Peyer's patch (tissue), 4 donors: ENCODE results near the gene ADORA2B. TPM values are rescaled to one million over a fixed set of nuclear protein-coding genes. Genes with fewer than 3 reads are reported as not detected.

ENCODE experiments used
- DNase-seq, 3 donors: peaks; one replicate each; pipeline ENCODE4 v3.0.0-alpha.2; 2017 to 2019
- H3K27ac ChIP-seq, 4 donors: fragments of 200-600 bp; sonication (generic); one replicate each; pipeline ENCODE4 v1.5.1; 2016 to 2019
- H3K27me3 ChIP-seq, 2 donors: fragments of 200-600 bp; sonication (generic); one replicate each; pipeline ENCODE4 v1.5.1; 2019
- H3K36me3 ChIP-seq, 3 donors: fragments of 200-600 bp; sonication (generic); one replicate each; pipeline ENCODE4 v1.5.1; 2016 to 2019
- H3K4me1 ChIP-seq, 4 donors: fragments of 200-600 bp; sonication (generic); one replicate each; pipeline ENCODE4 v1.5.1; 2016 to 2019
- H3K4me3 ChIP-seq, 4 donors: fragments of 200-600 bp; sonication (generic); 1 replicate in 3 of 4; 2 replicates in 1 of 4; pipeline ENCODE4 v1.5.1; 2016 to 2019; ENCODE audit warnings: mild to moderate bottlenecking in 1 of 4
- H3K9me3 ChIP-seq, 4 donors: fragments of 200-600 bp; sonication (generic); one replicate each; pipeline ENCODE4 v1.5.1; 2016 to 2019; ENCODE audit warnings: mild to moderate bottlenecking in 1 of 4
- POLR2A ChIP-seq, 2 donors: fragments of 450-650 bp; IDR thresholded peaks; one replicate each; pipeline ENCODE4 v1.5.1; 2017; ENCODE audit warnings: antibody characterized with exemption in 2 of 2, mild to moderate bottlenecking in 2 of 2, moderate library complexity in 2 of 2
- total RNA-seq, 4 donors: library from RNA; depleted of rRNA; stranded (reverse); fragments of >200 nt; gene quantifications; one replicate each; pipeline ENCODE4 v1.1.0, GENCODE V29; 2016
- TF ChIP-seq, protein P1 (sequence below), 6 experiments: fragments of 450-650 bp in 4 of 6; fragments of 200-600 bp in 2 of 6; sonication (generic) in 1 of 6; IDR thresholded peaks; one replicate each; pipeline ENCODE4 v1.5.1; 2017 to 2019; ENCODE audit warnings: antibody characterized with exemption in 6 of 6, mild to moderate bottlenecking in 3 of 6, moderate library complexity in 1 of 6

The ADORA2B gene
- total RNA-seq, 4 donors from 2014 or later: 7.2 to 16.5 (median 11.6) TPM

DNA sequence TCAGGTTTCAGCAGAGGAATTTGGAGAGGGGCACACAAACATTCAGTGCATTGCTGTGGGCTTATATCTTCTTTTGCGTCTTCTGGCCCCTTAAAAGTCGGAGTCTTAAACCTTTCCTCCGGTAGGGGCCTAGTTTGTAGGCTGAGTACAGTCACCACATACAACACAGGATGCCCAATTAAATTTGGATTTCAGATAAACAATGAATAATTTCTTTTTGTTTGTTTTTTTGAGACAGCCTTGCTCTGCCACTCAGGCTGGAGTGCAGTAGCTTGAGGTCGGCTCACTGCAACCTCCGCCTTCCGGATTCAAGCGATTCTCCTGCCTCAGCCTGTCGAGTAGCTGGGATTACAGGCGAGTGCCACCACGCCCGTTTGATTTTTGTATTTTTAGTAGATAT, 26.7 kb upstream of the ADORA2B start:
- TF ChIP-seq POLR2A (IDR thresholded peaks at IDR 0.05): no peak
- TF ChIP-seq, protein P1, sequence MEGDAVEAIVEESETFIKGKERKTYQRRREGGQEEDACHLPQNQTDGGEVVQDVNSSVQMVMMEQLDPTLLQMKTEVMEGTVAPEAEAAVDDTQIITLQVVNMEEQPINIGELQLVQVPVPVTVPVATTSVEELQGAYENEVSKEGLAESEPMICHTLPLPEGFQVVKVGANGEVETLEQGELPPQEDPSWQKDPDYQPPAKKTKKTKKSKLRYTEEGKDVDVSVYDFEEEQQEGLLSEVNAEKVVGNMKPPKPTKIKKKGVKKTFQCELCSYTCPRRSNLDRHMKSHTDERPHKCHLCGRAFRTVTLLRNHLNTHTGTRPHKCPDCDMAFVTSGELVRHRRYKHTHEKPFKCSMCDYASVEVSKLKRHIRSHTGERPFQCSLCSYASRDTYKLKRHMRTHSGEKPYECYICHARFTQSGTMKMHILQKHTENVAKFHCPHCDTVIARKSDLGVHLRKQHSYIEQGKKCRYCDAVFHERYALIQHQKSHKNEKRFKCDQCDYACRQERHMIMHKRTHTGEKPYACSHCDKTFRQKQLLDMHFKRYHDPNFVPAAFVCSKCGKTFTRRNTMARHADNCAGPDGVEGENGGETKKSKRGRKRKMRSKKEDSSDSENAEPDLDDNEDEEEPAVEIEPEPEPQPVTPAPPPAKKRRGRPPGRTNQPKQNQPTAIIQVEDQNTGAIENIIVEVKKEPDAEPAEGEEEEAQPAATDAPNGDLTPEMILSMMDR (IDR thresholded peaks at IDR 0.05): no peak
- DNase-seq: peak in 1 of 3 donors; percentile 9
- Histone ChIP-seq H3K27me3 (peaks cover 0 to 4% of the 10 kb centered on the region in 2 donors), H3K36me3 (no peaks in the 10 kb centered on the region), H3K27ac (no peak overlapping the region), H3K4me3 (no peak overlapping the region), H3K9me3 (no peaks in the 10 kb centered on the region), H3K4me1 (peaks cover 0 to 7% (median 0%) of the 10 kb centered on the region in 4 donors)

DNA sequence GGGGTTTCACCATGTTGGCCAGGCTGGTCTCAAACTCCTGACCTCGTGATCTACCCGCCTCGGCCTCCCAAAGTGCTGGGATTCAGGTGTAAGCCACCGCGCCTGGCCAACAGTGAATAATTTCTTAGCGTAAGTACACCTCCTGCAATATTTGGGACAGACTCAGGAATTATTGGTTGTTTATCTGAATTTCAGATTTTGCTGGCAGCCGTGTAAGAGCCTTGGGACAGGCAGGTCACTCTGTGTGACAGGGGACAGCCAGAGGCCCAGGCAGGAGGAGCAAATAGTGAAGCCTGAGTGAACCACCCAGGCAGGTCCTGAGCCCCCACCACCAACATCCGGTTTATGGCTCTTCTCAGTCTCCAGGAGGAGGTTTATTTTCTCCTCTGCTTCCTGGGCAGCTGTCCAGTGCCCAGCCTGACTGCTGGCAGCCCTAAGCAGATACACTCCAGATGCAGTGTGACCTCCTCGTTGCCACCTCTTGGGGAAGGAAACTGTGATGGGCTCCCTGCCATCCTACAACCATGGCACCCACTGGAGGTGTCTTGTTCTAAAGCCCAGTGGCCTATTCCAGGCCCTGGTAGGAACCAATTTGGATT, 26.2 kb upstream of the ADORA2B start:
- TF ChIP-seq, protein P1 (IDR thresholded peaks at IDR 0.05): no peak
- no peak for TF ChIP-seq POLR2A (IDR thresholded peaks at IDR 0.05)
- Histone ChIP-seq H3K4me1 (peaks cover 0 to 7% (median 0%) of the 10 kb centered on the region in 4 donors), H3K27me3 (peaks cover 0 to 4% of the 10 kb centered on the region in 2 donors), H3K4me3 (no peak overlapping the region), H3K36me3 (no peaks in the 10 kb centered on the region), H3K9me3 (no peaks in the 10 kb centered on the region), H3K27ac (no peak overlapping the region)
- DNase-seq: peak in 1 of 3 donors; percentile 34

DNA sequence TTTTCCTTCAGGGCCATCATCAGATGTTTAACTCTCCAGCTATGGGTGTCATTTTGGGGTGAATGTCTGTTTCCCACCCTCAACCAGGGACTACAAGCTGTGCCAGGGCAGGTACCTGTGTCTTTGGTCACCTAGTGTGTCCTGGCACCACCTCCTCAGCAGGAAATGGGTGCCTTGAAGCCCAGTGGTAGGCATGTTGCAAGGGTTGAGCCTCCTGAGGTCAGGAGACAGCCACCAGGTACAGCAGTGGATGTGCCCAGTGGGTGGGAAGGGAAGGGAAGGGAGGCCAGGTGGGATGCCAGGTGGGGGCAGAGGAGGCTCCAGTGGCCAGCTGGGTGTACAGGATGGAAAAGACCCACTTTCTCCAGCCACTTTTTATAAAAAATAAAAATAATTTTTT, 25.5 kb upstream of the ADORA2B start:
- DNase-seq: peak in 1 of 3 donors; percentile 15
- Histone ChIP-seq H3K27me3 (peaks cover 0 to 4% of the 10 kb centered on the region in 2 donors), H3K4me1 (peaks cover 0 to 7% (median 0%) of the 10 kb centered on the region in 4 donors), H3K9me3 (no peaks in the 10 kb centered on the region), H3K27ac (no peak overlapping the region), H3K4me3 (no peak overlapping the region), H3K36me3 (no peaks in the 10 kb centered on the region)
- TF ChIP-seq POLR2A (IDR thresholded peaks at IDR 0.05): no peak
- TF ChIP-seq, protein P1 (IDR thresholded peaks at IDR 0.05): no peak

DNA sequence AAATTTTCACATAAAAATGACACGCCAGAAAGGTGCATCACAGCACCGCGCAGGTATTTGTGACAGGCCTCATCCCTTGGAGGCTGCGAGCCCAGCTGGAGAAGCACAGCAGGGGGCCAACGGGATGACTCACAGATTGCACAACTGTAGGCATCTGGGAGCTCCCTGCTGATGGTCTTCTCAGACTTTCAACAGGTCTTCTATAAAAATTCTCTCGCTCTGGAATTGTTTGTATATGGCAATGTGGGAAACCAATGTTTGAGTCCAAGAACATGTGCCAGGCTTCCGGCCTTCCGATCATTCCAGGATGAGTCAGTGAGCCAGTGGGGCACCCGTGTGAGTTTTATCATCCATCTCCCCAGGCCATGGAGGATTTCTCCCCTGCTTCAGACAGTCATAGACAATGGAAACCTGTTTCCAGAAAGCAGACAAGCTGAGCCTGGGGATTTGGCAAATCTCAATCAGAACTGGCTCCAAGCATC, 24.1 kb upstream of the ADORA2B start:
- Histone ChIP-seq H3K27ac (no peak overlapping the region), H3K36me3 (no peaks in the 10 kb centered on the region), H3K9me3 (no peaks in the 10 kb centered on the region), H3K27me3 (peaks cover 0 to 4% of the 10 kb centered on the region in 2 donors), H3K4me3 (no peak overlapping the region), H3K4me1 (peaks cover 0 to 7% (median 0%) of the 10 kb centered on the region in 4 donors)
- peak in 1 of 3 donors; percentile 29 for DNase-seq
- TF ChIP-seq, protein P1 (IDR thresholded peaks at IDR 0.05): no peak

DNA sequence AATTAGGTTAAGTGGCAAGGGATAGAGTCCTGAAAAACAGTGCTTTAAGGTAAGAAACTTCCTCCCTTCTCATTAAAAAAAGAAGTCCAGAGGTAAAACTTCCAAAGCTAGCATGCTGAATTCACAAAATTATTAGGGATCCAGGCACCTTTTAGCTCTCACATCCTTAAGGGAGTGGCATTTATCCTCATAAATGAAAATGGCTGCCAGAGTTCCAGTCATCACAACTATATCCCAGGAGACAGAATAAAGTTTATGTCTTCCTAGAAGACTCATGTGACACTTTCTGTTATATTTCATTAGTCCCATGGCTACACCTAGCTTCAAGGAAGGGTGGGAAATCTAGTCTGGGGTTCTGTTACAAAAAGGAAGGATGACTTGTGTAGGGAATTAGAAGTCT, 23.3 kb upstream of the ADORA2B start:
- no peak for TF ChIP-seq POLR2A (IDR thresholded peaks at IDR 0.05)
- Histone ChIP-seq H3K4me1 (peaks cover 0 to 7% (median 0%) of the 10 kb centered on the region in 4 donors), H3K4me3 (no peak overlapping the region), H3K27ac (no peak overlapping the region), H3K27me3 (peaks cover 0 to 4% of the 10 kb centered on the region in 2 donors), H3K9me3 (no peaks in the 10 kb centered on the region), H3K36me3 (no peaks in the 10 kb centered on the region)
- DNase-seq: no peak

DNA sequence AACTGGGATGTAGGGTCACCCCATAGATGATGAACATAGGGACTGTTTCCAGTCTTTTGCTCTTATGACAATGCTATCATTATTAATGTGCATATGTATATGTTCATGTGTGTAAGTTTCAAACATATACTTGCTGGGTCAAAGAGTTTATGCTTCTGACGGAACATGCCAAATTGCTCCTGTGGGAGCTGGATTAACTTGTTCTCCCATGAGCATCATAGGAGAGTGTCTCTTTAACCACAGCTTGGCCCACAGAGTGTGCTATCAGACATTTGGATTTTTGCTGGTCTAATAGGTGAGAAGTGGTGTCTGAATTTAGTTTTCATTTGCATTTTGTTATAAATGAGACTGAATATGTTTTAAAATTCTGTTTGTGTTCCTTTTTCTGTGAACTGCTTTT, 22.3 kb upstream of the ADORA2B start:
- no peaks in the 10 kb centered on the region for H3K27me3 ChIP-seq
- no peaks in the 10 kb centered on the region for H3K9me3 ChIP-seq
- no peak for DNase-seq
- no peak overlapping the region for H3K27ac ChIP-seq
- peaks cover 0 to under 1% (median 0%) of the 10 kb centered on the region in 4 donors for H3K4me1 ChIP-seq
- no peaks in the 10 kb centered on the region for H3K36me3 ChIP-seq
- no peak for TF ChIP-seq POLR2A (IDR thresholded peaks at IDR 0.05)
- TF ChIP-seq, protein P1 (IDR thresholded peaks at IDR 0.05): no peak
- H3K4me3 ChIP-seq: no peak overlapping the region
